ENCODE results near the gene MPZL2.

Gene MPZL2

GRCh38 chr11:118258410-118258809 lies 5.7 kb downstream of the MPZL2 start:
- no peak for TF ChIP-seq REST (IDR thresholded peaks at IDR 0.05; ENCODE audit: insufficient replicate concordance, low read depth)
- TF ChIP-seq POLR2AphosphoS5 (IDR thresholded peaks at IDR 0.05; ENCODE audit: low read depth), result no peak
- no peak for TF ChIP-seq SPI1 (IDR thresholded peaks at IDR 0.05; ENCODE audit: borderline replicate concordance, low read depth)
- no peak for TF ChIP-seq CTCF (IDR thresholded peaks at IDR 0.05; ENCODE audit: insufficient read depth, low read length)
- no peak for TF ChIP-seq GABPA (IDR thresholded peaks at IDR 0.05; ENCODE audit: low read depth)
- no peak overlapping the region for H3K27ac ChIP-seq (replicated peaks)
- no peak for DNase-seq (ENCODE audit: low read depth in 1 of 2, low spot score in 1 of 2)
- no peaks in the 10 kb centered on the region for H3K27me3 ChIP-seq (ENCODE audit: insufficient read depth, poor library complexity, severe bottlenecking)
- H3K4me3 ChIP-seq (replicated peaks; ENCODE audit: insufficient read depth, low read length), result no peak overlapping the region

- TF ChIP-seq CTCF (IDR thresholded peaks at IDR 0.05; ENCODE audit: insufficient read depth, low read length) (no peak), SPI1 (IDR thresholded peaks at IDR 0.05; ENCODE audit: borderline replicate concordance, low read depth) (peak; percentile 81)
- DNase-seq (ENCODE audit: low read depth in 1 of 2, low spot score in 1 of 2), result no peak
- no peaks in the 10 kb centered on the region for H3K27me3 ChIP-seq (ENCODE audit: insufficient read depth, poor library complexity, severe bottlenecking)
- H3K4me3 ChIP-seq (replicated peaks; ENCODE audit: insufficient read depth, low read length), result peak overlapping the region; percentile 77
- peak overlapping the region; percentile 87 for H3K27ac ChIP-seq (replicated peaks)
These were observed 11.4 kb downstream of the MPZL2 start for GRCh38 chr11:118252688-118253087.

- DNase-seq (ENCODE audit: low read depth in 1 of 2, low spot score in 1 of 2), result peak; percentile 73 to 81
- peak within 1 kb of the TSS; percentile 87 for H3K27ac ChIP-seq (replicated peaks)
- H3K27me3 ChIP-seq (ENCODE audit: insufficient read depth, poor library complexity, severe bottlenecking), result no peaks in the 10 kb centered on the region
- peak within 1 kb of the TSS; percentile 77 for H3K4me3 ChIP-seq (replicated peaks; ENCODE audit: insufficient read depth, low read length)
- TF ChIP-seq REST (IDR thresholded peaks at IDR 0.05; ENCODE audit: insufficient replicate concordance, low read depth) (no peak), CTCF (IDR thresholded peaks at IDR 0.05; ENCODE audit: insufficient read depth, low read length) (no peak), GABPA (IDR thresholded peaks at IDR 0.05; ENCODE audit: low read depth) (peak; percentile 92), SPI1 (IDR thresholded peaks at IDR 0.05; ENCODE audit: borderline replicate concordance, low read depth) (no peak), POLR2AphosphoS5 (IDR thresholded peaks at IDR 0.05; ENCODE audit: low read depth) (0 out of 2 replicates have a peak, but pooled peaks have one; percentile 48)
These were observed 12.0 kb downstream of the MPZL2 start, which contains the start of gene MPZL3 for GRCh38 chr11:118251858-118252652. MPZL3 (minus strand) TSS chr11:118252365; CDS start chr11:118252294, 71 bp downstream.

Measured in HL-60 (cell line).